GM19193 (cell line): ENCODE results near the gene OSBPL2.

Experiments used
- POLR2A ChIP-seq: IDR thresholded peaks from 4 replicates; pipeline ENCODE4 v1.6.1; 2011; ENCODE audit not compliant: insufficient read depth, insufficient read length; ENCODE audit errors: extremely low read depth

OSBPL2 gene

GRCh38 chr20:62317167-62317655 is 78.9 kb downstream of the OSBPL2 start:
- TF ChIP-seq POLR2A, result no peak

- TF ChIP-seq POLR2A, result no peak
Observed at GRCh38 chr20:62318400-62319345, 80.4 kb downstream of the OSBPL2 start.

GRCh38 chr20:62319346-62319909 is 81.1 kb downstream of the OSBPL2 start:
- TF ChIP-seq POLR2A, result no peak

GRCh38 chr20:62320581-62321354 is 82.4 kb downstream of the OSBPL2 start:
- no peak for TF ChIP-seq POLR2A

DNA sequence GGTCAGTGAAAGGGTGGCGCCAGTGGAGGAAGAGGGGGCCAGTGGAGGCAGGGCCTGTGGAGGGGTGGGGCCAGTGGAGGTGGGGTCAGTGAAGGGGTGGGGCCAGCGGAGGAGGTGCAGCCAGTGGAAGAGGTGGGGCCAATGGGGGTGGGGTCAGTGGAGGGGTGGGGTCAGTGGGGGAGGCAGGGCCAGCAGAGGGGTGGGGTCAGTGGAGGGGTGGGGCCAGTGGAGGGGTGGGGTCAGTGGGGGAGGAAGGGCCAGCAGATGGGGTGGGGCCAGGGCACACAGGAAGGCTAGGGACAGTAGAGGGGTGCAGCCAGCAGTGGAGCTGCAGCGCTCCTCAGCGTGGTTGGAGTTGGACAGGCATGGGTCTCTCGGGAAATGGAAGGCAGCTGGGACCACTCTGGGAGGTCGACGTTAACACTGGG is 83.2 kb downstream of the OSBPL2 start:
- TF ChIP-seq POLR2A, result no peak

DNA sequence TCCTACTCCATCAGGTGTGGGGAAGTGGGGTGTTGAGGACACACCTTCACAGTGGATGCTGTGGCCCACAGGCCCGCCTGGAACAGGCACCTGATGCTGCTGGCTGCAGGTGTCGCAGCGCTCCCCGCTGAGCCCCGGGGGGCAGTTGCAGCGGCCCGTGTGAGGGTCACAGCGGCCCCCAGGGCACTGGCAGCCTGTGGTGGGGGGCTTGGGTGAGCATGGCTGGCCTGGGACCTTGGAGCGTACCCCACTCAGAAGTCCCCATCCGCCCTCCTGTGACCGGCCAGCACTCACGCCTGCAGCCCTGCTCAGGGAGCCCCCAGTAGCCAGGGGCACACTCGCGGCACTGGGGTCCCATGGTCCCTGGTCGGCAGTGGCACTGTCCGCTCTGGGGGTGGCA is 83.7 kb downstream of the OSBPL2 start:
- no peak for TF ChIP-seq POLR2A

DNA sequence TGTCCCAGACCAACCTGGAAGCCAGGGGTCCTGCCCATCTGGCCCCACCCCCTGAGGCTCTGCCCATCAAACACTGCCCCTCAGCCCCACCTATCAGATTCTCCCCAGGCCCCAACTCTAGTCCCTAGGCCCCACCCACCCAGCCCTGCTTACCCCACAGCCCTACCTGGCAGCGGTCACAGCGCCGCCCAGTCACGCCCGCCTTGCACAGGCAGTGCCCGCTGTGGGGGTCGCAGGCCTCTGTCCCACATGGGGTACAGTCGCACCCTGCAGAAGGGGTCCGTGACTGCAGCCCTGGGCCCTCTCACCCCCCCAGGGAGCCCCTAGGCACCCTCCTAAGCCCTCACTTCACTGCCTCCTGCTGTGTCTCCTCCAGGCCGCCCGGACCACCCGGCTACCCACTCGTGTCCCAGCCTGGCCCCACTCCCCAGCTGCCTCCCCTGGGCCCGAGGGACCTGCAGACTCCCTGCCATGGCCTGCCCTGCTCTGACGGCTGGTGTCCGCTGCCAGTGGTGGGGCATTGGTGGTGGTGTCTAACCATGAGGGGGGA is 84.2 kb downstream of the OSBPL2 start:
- TF ChIP-seq POLR2A, result no peak

- no peak for TF ChIP-seq POLR2A
Observed at GRCh38 chr20:62323146-62323979, 85.0 kb downstream of the OSBPL2 start.

DNA sequence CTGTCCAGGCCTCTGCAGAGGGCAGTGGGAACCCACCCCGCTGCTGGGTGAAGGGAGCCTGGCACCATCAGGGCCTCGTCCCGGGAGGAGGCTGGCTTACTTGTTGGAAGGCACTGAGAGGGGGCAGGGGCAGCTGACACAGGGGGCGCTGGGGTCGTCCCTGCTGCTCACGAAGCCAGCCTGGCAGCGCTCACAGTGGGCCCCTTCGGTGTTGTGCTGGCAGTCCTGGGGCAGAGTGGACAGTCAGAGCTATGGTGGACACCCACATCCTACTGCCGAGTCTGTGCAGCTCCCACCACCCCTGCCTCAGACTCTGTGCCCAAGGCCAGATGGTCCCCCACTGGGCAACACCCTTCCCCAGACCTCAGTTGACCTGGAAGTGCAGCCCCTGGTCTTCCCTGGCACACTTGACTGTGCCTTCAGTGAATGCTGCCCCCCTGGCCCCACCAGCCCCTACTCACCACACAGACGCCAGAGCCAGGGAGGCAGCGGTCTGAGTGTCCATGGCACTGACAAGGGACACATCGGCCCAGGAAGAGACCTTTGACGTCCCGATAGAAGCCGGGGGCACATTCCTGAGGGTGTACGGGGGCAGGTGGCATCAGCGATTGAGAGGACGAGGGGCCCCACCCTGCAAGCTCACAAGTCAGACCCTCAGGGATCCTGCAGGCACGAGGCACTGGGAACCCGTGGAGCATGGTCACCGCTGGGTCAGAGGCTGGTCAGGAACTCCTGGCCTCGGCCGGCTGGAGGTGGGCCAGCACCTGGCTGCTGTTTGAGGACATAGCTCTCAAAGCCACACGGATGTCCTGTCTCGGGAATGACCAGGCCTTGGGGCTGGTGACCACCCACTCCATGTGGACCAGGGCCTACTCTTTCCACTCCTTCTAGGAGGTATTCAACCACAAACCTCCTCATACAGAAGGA is 85.9 kb downstream of the OSBPL2 start:
- TF ChIP-seq POLR2A, result no peak

DNA sequence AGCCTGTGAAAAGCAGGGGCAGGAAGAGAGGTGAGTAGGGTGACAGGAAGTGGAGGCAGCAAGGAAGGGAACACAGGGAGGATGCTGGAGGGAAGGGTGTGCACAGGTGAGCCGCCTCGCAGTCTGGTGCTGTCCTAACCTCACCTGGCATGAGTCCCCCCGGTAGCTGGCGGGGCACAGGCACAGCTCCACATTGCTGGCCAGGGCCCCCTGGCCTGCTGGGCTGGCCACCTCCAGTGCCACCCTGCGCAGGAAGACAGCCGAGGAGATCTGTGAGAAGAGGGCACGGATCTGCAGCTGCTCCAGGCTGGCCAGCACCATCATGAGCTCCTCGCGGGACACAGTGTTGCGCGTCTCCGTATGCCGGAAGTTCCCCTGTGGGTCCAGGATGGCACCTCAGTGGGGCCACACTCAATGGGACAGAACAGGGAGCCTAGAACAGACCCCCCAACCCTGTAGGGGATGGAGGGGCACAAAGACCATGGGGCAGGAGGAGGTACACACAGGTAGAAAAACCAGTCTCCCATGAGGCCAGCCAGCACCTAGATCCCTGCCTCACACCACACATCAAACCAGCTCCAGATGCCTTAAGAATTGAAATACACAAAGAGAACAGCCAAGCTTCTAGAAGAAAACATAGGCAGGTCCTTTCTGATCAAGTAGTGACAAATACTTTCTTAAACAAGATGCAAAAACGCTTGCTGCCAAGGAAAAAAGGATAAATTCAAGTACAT is 87.0 kb downstream of the OSBPL2 start:
- TF ChIP-seq POLR2A, result no peak

DNA sequence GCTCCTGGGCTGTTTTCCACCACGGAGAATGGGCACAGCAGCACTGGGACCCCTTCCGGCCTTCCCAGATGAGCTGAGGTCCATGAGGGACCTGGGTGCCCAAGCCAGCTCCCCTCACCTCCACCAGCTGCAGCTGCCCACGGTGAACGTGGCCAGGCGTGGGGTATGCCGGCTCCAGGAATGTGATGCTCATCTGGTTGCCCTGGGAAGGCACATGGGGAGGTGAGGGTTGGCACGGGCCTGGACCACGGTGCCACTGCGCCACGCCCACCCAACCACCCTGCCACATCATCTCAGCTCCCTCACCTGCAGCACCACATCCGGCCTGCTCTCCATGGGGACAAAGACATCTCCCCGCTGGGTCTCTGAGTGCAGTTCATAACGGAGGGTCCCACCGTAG is 88.2 kb downstream of the OSBPL2 start:
- TF ChIP-seq POLR2A, result no peak

- TF ChIP-seq POLR2A, result no peak
Observed at GRCh38 chr20:62326959-62327725, 88.8 kb downstream of the OSBPL2 start.
